Measurements from ENCODE around the gene ANKRD12. TPM values are rescaled to one million over a fixed set of nuclear protein-coding genes. Genes with fewer than 3 reads are reported as not detected.

Gene ANKRD12
- total RNA-seq, 1 donor from 2014 or later = 30.8 TPM

- ATAC-seq = no peak
These were observed 29.6 kb upstream of the ANKRD12 start for GRCh38 chr18:9106800-9107584.

DNA sequence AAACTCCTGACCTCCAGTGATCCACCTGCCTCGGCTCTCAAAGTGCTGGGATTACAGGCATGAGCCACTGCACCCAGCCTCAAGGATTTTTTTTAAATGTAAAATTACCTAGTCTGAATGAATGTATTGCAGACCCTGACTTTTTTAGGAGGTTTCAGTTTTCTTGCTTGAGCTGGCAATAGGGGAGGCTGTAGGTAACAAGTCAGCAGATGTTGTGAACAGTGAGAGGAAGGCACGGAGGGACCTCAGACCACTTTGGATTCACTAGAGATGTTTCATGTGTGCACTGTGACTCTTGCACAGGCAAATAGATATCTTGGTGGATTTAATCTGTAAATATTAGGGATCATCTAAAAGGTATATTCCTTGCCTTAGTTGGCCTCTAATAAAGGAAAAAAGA lies 27.7 kb upstream of the ANKRD12 start:
- no peak for ATAC-seq

GRCh38 chr18:9109523-9109922 lies 27.1 kb upstream of the ANKRD12 start:
- no peak for ATAC-seq

GRCh38 chr18:9113468-9114149 lies 23.0 kb upstream of the ANKRD12 start:
- no peak for ATAC-seq

- no peak for ATAC-seq
These were observed 20.6 kb upstream of the ANKRD12 start for GRCh38 chr18:9115984-9116383.

DNA sequence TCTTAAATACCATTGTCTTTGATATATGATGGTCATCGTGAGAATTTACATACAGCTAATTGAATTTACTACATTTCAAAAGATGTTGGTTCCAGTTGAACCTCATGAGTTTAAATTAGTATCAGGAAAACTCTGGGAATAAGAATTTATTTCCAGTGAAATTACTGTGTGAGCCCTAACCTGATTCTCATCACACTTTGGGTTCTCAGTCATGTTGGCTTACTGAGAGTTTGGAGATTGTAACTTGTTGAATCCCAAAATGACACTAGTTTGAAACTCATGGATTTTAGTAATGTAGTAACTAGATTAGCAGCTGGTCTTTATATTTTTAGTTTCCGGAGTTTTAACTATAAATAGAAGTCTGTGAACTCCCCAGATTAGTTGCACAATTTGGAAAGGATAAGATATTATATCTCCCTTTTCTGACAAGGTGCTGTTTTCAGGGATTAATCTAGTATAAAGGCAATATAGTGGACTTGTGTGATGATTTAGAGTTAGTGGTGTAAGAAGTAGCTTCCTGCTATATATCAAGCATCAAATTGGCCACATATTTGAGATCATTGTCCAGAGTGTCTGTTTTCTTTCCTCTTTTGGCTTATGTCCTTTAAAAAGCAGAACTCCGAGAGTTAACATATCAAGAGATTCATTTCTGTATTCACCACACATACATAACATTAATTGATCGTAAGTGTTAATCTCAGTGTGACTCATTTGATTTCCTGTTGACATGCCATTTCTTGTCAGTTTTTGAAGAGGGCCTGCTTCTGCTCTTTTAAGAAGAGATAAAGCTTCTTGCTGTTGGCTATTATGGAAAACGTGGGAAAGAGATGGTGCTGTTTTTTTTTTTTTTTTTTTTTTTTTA lies 18.4 kb upstream of the ANKRD12 start:
- peak; percentile 31 for ATAC-seq

DNA sequence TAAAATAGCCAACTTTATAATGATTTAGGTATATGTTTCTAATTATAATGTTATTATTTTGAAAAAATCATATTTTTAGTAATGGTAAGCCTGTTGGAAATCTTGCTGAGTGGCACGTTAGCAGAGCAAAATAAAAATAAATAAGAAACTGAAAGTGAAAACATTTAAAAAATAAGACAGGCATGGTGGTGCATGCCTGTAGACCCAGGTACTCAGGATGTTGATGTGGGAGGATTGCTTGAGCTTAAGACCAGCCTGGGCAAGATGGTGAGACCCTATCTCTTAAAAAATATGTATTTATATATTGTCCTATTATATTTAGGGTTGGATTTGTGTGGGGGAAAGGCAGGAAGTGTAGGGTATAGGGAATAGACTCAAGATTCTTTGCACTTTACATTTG lies 15.8 kb upstream of the ANKRD12 start:
- no peak for ATAC-seq

DNA sequence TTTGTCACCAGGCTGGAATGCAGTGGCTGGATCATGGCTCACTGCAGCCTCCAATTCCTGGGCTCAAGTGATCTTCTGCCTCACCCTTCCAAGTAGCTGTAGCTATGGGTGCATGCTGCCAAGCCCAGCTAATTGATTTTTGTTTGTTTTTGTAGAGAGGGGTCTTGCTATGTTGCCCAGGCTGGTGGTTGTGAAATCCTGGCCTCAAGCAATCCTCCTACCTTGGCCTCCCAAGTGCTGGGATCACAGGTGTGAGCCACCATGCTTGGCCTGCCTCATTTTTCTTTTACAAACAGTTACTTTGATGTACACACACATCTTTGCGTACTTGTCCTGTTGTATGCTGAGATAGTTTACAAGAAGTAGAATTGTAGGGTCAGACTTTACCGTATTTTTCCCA lies 13.1 kb upstream of the ANKRD12 start:
- ATAC-seq = no peak

DNA sequence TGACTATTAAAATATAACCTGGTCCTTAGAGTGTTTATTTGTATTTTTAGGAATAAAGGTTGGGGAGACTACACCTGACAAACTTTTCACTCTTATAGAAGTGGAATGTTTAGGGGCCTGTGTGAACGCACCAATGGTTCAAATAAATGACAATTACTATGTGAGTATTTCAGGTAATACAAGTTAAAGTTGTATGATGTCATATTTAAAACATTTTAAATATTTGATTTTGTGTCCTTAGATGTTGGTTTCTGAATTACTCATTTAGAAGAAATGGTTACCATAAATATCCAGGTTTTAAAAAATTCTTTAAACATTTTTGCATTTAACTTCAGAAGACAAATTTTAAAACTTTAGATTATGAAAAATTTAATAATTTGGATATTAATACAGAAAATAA lies 11.8 kb upstream of the ANKRD12 start:
- no peak for ATAC-seq

DNA sequence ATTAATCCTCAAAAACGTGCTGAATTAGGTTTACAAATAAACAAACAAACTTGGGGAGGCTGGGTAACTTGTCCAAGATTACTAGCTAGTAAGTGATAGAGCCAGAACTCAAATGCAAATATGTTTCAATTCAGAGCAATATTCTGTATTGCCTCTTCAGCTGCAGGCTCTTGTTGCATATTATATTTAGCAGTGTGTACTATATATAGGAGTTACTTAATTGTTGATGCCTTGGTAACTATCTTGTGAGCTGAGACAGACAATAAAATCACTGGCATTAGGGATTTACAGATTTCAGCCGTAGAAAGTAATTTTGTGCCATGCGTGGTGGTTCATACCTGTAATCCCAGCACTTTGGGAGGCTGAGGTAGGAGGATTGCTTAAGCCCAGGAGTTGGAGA lies 10.2 kb upstream of the ANKRD12 start:
- no peak for ATAC-seq

GRCh38 chr18:9130195-9130594 lies 6.4 kb upstream of the ANKRD12 start:
- ATAC-seq = no peak

DNA sequence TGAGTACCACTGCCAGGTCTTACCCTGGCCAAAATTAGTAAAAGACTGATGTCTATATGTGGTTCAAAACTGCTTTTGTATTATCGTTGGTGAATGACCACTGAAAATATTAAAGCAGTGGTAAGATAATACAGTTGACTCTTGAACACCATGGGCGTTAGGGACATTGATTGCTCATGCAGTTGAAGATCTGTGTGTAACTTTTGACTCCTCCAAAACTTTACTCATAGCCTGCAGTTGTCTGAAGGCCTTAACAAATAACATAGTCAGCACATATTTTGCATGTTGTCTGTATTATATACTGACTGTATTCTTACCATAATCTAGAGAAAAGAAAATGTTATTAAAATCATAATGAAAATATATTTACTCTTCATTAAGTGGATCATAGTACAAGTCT lies 5.8 kb upstream of the ANKRD12 start:
- peak; percentile 36 for ATAC-seq

- ATAC-seq = no peak
These were observed 4.0 kb upstream of the ANKRD12 start for GRCh38 chr18:9132628-9133027.

- ATAC-seq = no peak
These were observed 3.4 kb upstream of the ANKRD12 start for GRCh38 chr18:9133225-9133624.

GRCh38 chr18:9135081-9135911 lies 1.3 kb upstream of the ANKRD12 start:
- ATAC-seq = no peak

DNA sequence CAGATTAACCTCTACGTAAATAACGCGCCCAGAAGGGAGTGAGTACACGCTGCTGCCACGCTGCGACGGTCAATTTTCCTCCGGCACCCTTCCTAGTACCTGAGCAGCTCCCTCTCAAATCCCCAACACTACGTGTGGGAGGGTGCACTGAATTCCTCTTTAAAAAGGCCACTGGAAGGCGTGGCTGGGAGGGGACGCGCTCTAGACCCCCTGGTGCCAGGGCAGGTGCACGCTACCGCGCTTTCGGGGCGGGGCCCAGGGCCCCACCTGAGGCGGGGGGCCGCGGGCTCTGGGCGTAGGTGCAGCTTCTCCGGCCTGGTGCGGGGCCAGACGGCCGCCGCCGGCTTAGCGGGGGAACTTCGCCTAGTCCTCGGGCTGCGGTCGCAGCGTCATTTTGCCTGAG lies 668 bp upstream of the ANKRD12 start:
- ATAC-seq = peak; percentile 41

DNA sequence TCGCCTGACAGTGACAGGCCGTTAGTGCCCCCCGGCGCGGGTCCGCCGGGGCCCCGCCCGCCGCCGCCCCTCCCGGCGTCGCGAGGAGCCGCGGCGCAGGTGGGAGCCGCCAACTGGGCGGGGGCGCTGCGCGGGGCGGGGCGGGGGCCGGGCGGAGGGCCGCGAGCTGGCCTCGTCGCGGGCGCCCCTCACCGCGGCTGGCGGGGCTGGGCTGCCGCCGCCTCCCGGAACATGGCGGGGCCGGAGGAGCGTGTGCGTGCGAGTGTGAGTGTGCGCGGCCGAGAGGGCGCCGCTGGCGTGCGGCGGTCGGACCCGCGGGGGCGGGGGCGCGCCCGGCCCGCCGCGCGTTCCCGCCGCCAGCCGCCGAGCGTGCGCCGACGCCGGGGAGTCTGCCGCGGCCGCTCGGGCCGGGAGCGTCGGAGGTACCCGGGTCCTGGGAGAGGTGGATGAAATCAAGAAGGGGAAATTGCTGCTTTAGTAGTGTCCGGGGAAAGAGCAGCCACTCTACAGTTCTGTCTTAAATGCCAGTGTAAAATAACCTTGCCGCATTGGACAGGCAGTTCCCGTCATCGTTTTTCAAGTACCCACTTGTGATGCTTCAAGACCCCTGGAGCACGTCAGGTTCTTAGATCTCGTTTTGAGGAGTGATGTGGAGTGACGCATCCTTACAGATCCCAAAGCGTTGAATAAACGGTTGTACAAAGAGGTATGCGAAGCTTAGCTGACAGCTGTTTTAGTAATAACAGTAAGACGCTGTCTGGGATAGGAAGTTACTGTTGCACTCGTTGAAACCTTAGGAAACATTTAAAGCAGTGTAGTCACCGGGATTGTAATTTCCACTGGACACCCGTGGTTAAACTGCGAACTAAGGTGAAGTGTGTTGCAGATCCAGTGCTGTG lies 836 bp downstream of the ANKRD12 start:
- ATAC-seq = peak; percentile 32

DNA sequence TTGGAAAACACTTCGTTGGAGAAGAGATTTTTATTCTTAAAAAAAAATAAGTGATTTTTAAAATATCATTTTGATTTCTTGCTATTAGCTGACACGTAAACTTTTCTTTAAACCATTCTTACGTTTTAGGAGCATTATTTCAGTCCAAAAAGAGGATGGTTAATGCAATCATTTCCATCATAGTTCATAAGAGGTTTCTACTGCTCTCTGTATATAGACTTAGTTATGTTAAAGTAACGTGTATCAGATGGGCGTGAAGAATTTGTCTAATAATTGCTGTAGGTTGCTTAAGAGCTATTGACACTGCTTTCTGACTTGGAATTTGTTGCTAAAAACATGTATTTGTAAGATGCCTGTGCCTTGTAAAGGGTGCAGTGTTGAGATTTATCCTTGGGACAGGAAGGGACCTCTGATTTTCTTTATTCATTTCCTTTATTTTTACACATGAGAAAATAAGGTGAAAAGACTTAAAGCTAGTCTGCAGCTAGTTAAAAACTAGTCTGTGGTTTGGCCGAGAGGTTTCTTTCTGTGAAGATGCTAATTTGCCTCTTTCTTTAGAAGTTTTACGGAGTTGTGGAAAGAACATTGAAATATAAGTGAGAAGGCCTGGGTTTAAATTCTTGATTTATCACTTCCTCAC lies 2.9 kb downstream of the ANKRD12 start:
- ATAC-seq = no peak

- ATAC-seq = no peak
These were observed 3.8 kb downstream of the ANKRD12 start for GRCh38 chr18:9140381-9140780.

DNA sequence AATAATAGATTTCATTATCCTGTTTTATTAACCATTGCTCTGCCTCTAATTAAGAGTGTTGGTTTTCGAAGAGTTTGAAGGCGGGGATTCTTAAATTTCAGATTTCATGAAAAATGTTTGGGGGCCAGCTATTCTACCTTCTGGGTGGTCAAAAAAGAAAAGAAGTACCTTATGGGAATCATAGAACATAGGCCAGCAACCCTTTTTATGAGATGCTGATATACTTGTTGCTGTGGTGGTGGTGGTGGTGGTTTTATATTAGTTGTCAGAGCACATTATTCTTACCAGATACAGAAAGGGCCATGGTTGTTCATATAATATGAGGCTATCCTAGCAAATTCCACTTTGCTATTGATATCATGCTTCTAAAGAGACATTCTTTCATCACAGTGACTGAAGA lies 4.4 kb downstream of the ANKRD12 start:
- no peak for ATAC-seq

DNA sequence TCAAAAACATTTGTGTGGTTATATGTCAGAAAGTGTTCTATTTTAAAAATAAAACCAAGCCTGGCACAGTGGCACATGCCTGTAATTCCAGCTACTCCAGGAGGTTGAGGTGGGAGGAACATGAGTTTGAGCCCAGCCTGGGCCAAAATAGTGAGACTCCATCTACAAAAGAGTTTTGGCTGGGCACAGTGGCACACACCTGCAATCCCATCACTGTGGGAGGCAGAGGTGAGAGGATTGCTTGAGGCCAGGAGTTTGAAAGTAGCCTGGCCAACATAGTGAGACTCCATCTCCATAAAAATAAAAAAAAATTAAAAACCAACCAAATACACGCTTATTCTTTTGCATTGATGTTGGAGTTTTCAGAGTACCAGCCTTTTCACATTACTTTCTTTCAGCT lies 9.6 kb downstream of the ANKRD12 start:
- no peak for ATAC-seq
